Activated naive CD8-positive, alpha-beta T cell treated with anti-CD3 and anti-CD28 coated beads, Interleukin-2, amount 50 U/mL, for 16 hours (primary cell): ENCODE results near the gene AZU1.
A peak's percentile ranks its signal among the peaks of the same experiment; 100 is the strongest.

Experiments used
- DNase-seq: peaks from one replicate; pipeline ENCODE4 v3.0.0-alpha.2; 2020; ENCODE audit warnings: low read depth, low spot score

AZU1 gene

GRCh38 chr19:827710-828321, at the start of gene AZU1:
Gene AZU1, plus strand, starts transcription at chr19:827837. Its CDS starts 10 bp downstream, at chr19:827847.
- no peak for DNase-seq

GRCh38 chr19:778910-779653, 48.6 kb upstream of the AZU1 start:
- DNase-seq = no peak

GRCh38 chr19:780935-781334, 46.7 kb upstream of the AZU1 start:
- no peak for DNase-seq

- no peak for DNase-seq
Observed at GRCh38 chr19:781800-782184, 45.8 kb upstream of the AZU1 start.

GRCh38 chr19:782185-782877, 45.3 kb upstream of the AZU1 start:
- DNase-seq = no peak

GRCh38 chr19:782878-783668, 44.6 kb upstream of the AZU1 start:
- no peak for DNase-seq

- no peak for DNase-seq
Observed at GRCh38 chr19:784541-784940, 43.1 kb upstream of the AZU1 start.

- no peak for DNase-seq
Observed at GRCh38 chr19:787536-787935, 40.1 kb upstream of the AZU1 start.

- DNase-seq = no peak
Observed at GRCh38 chr19:788686-788982, 39.0 kb upstream of the AZU1 start.

- no peak for DNase-seq
Observed at GRCh38 chr19:788983-789700, 38.5 kb upstream of the AZU1 start.

GRCh38 chr19:789701-790060, 38.0 kb upstream of the AZU1 start:
- no peak for DNase-seq

GRCh38 chr19:791007-791566, 36.5 kb upstream of the AZU1 start:
- DNase-seq = no peak

GRCh38 chr19:791567-792305, 35.9 kb upstream of the AZU1 start:
- no peak for DNase-seq

GRCh38 chr19:792306-792885, 35.2 kb upstream of the AZU1 start:
- DNase-seq = no peak

GRCh38 chr19:793806-794205, 33.8 kb upstream of the AZU1 start:
- DNase-seq = no peak

GRCh38 chr19:795073-795611, 32.5 kb upstream of the AZU1 start:
- DNase-seq = no peak

GRCh38 chr19:795691-796581, 31.7 kb upstream of the AZU1 start:
- no peak for DNase-seq

GRCh38 chr19:796692-797527, 30.7 kb upstream of the AZU1 start, which contains the start of gene PTBP1:
Gene PTBP1, plus strand, starts transcription at chr19:797452. Its CDS starts 46 bp downstream, at chr19:797498.
- peak; percentile 98 for DNase-seq
